ENCODE measurements around the gene TTC39B. TPM values are rescaled to one million over a fixed set of nuclear protein-coding genes. Genes with fewer than 3 reads are reported as not detected.

Gene TTC39B
- polyA plus RNA-seq, 1 donor from 2014 or later: 0.36 TPM

DNA sequence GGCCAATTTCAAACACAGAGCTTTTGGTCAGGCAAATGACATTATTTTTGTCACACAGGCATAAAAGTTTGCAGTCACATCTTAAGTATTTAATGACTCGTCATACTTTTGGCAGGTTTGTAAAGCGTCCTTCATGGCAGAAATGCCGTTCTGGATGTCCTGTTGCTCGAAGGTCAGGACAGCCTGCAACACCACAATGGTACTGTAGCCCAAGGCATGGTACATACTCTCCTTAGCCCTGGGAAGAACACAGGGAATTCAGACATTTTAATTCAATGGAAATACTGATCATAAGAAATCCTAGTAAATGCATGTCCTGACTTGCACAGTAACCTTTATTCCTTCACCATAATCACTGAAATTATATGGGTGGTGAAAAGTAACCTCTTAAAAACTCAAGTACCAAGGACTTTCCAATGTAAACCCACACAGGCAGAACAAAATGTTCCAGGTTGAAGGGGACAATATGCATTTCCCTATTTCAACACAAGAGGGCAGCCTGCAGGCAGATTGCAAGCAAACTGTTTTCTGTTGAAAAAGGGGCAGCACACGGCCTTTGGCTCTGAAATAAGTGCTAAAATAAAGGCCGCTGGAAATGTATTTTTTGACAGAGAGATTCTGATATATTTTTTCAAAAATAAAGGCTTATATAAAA, 95.7 kb downstream of the TTC39B start:
- Mint-ChIP-seq H3K36me3 (peaks cover 2% of the 10 kb centered on the region), H3K4me1 (no peaks in the 10 kb centered on the region)

GRCh38 chr9:15206903-15207696, 99.9 kb downstream of the TTC39B start:
- no peak overlapping the region for H3K4me3 Mint-ChIP-seq
- peaks cover 5% of the 10 kb centered on the region for H3K36me3 Mint-ChIP-seq
- H3K27ac Mint-ChIP-seq: no peak overlapping the region
- no peaks in the 10 kb centered on the region for H3K4me1 Mint-ChIP-seq
- no peaks in the 10 kb centered on the region for H3K27me3 Mint-ChIP-seq
- H3K9me3 Mint-ChIP-seq: peaks cover 2 to 4% (median 2%) of the 10 kb centered on the region in 3 donors

More for the DNA sequence above, 95.7 kb downstream of the TTC39B start:
- H3K4me3 Mint-ChIP-seq: no peak overlapping the region
- H3K27me3 Mint-ChIP-seq: no peaks in the 10 kb centered on the region
- H3K27ac Mint-ChIP-seq: no peak overlapping the region
- H3K9me3 Mint-ChIP-seq: peaks cover 2 to 4% (median 2%) of the 10 kb centered on the region in 3 donors

GRCh38 chr9:15205632-15206420, 101.2 kb downstream of the TTC39B start:
- Mint-ChIP-seq H3K9me3 (peaks cover 2 to 4% (median 2%) of the 10 kb centered on the region in 3 donors), H3K4me3 (no peak overlapping the region), H3K36me3 (peaks cover 5% of the 10 kb centered on the region), H3K27ac (peak overlapping the region in 1 of 3 donors; percentile 32), H3K4me1 (no peaks in the 10 kb centered on the region), H3K27me3 (no peaks in the 10 kb centered on the region)

- Mint-ChIP-seq H3K4me1 (no peaks in the 10 kb centered on the region), H3K27me3 (no peaks in the 10 kb centered on the region), H3K4me3 (no peak overlapping the region), H3K9me3 (peaks cover 2 to 4% (median 2%) of the 10 kb centered on the region in 3 donors), H3K36me3 (peaks cover 5% of the 10 kb centered on the region), H3K27ac (no peak overlapping the region)
Measured at GRCh38 chr9:15203581-15203980, 103.4 kb downstream of the TTC39B start.

DNA sequence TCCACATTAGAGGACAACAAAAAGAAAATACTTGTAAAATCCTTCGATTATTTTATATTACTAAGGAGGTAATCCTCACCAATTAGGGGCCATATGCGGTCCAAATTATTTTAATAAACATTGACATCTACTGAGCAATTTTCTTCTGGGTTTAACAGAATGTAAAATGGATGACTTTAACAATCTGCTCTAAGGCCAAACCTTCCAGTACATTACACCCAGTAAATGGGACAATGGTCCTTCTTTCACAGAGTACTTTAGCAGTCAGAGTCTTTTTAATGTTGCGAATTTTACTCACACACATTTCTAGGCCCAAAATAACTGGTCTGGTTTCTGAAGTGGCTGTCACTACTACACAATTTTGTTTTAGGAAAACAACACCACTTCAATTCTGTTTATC, 106.9 kb downstream of the TTC39B start:
- Mint-ChIP-seq H3K36me3 (peaks cover 4% of the 10 kb centered on the region), H3K4me3 (no peak overlapping the region), H3K27ac (no peak overlapping the region), H3K27me3 (no peaks in the 10 kb centered on the region), H3K9me3 (peaks cover 0 to 7% (median 4%) of the 10 kb centered on the region in 3 donors), H3K4me1 (no peaks in the 10 kb centered on the region)

DNA sequence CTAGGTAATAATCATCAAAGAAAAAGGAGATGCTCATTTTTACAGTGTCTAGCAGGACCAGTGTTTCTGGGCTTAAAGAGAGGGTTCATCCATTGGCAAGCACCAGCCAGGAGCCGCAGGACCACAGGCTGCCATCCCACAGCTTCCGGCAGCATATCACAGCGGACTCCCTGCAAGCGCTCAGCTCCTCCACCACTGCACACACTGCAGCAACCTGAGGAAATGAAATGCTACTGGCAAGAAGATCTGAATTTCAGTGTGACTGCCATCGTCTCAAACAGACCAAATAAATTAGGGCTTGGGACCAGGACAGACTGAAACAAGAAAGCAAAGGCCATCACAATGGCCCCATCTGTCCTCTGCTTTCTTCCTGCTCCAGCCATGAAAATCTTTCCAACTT, 114.2 kb downstream of the TTC39B start:
- H3K4me3 Mint-ChIP-seq: no peak overlapping the region
- peaks cover 3% of the 10 kb centered on the region for H3K36me3 Mint-ChIP-seq
- H3K9me3 Mint-ChIP-seq: peaks cover 0 to 7% (median 4%) of the 10 kb centered on the region in 3 donors
- no peak overlapping the region for H3K27ac Mint-ChIP-seq
- no peaks in the 10 kb centered on the region for H3K4me1 Mint-ChIP-seq
- H3K27me3 Mint-ChIP-seq: peaks cover 2% of the 10 kb centered on the region

DNA sequence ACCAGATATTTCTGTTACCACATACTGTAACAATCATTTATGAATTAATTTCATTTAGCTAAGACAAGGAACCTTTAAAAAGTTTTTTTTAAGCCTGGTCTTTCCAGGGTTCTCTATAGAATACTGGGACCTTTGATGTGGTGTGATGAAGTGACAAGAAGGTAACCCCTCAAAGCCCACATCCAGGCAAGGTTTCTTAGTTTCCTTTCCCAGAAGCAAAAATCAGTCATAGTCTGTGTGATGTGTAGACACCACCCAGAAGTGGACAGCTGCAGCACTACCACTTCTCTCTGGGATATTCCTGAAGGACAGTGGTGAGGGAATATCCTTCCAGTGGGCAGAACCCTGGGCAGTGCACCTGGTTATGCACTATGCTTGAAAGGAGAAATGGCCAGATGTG, 115.6 kb downstream of the TTC39B start:
- H3K27me3 Mint-ChIP-seq: peaks cover 2% of the 10 kb centered on the region
- no peak overlapping the region for H3K4me3 Mint-ChIP-seq
- H3K9me3 Mint-ChIP-seq: peaks cover 0 to 6% (median 2%) of the 10 kb centered on the region in 3 donors
- H3K27ac Mint-ChIP-seq: no peak overlapping the region
- no peaks in the 10 kb centered on the region for H3K4me1 Mint-ChIP-seq
- H3K36me3 Mint-ChIP-seq: peaks cover 2% of the 10 kb centered on the region

- Mint-ChIP-seq H3K27me3 (no peaks in the 10 kb centered on the region), H3K4me1 (no peaks in the 10 kb centered on the region), H3K27ac (no peak overlapping the region), H3K4me3 (no peak overlapping the region), H3K9me3 (no peaks in the 10 kb centered on the region), H3K36me3 (peaks cover 2% of the 10 kb centered on the region)
Measured at GRCh38 chr9:15189481-15189880, 117.5 kb downstream of the TTC39B start.

DNA sequence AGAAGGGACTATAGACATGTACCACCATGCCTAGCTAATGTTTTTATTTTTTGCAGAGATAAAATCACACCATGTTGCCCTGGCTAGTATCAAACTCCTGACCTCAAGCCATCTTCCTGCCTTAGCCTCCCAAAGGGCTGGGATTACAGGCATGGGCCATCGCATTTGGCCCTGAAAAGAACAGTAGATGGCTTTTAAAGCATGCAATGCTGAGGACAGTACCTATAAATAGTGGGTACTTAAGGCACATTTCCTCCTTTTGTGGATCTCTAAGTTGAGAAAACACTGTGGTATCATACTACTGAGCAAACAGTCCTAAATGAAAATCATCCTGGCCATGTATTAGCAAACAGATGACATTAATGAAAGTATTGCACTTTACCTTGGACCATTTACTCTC, 119.4 kb downstream of the TTC39B start:
- Mint-ChIP-seq H3K4me3 (no peak overlapping the region), H3K36me3 (peaks cover 2% of the 10 kb centered on the region), H3K27ac (no peak overlapping the region), H3K27me3 (no peaks in the 10 kb centered on the region), H3K4me1 (no peaks in the 10 kb centered on the region), H3K9me3 (no peaks in the 10 kb centered on the region)

DNA sequence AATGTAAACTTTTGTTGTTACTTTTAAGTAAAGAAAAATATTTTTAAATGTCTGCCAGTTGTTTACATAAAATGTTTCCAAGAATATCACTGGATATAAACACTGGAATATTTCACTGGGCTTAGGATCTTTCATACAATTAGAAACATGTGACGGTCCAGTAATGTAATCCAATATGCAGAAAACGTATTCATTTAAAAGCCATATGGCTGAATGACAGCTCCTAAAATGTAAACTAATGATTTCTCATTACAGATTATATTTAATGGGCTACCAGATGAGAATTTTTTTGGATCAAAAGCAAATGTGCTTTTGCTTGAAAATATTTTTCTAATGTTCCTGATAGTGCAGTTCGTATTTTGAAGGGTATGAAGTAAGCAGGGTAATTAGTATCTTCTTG, 124.3 kb downstream of the TTC39B start:
- H3K4me1 Mint-ChIP-seq: peaks cover 0 to 7% (median 2%) of the 10 kb centered on the region in 3 donors
- no peaks in the 10 kb centered on the region for H3K36me3 Mint-ChIP-seq
- no peak overlapping the region for H3K4me3 Mint-ChIP-seq
- no peak overlapping the region for H3K27ac Mint-ChIP-seq
- H3K27me3 Mint-ChIP-seq: no peaks in the 10 kb centered on the region
- no peaks in the 10 kb centered on the region for H3K9me3 Mint-ChIP-seq

GRCh38 chr9:15182101-15182551, 124.9 kb downstream of the TTC39B start:
- H3K4me1 Mint-ChIP-seq: peaks cover 0 to 7% (median 2%) of the 10 kb centered on the region in 3 donors
- H3K27me3 Mint-ChIP-seq: no peaks in the 10 kb centered on the region
- no peak overlapping the region for H3K4me3 Mint-ChIP-seq
- H3K36me3 Mint-ChIP-seq: no peaks in the 10 kb centered on the region
- no peaks in the 10 kb centered on the region for H3K9me3 Mint-ChIP-seq
- no peak overlapping the region for H3K27ac Mint-ChIP-seq

- no peaks in the 10 kb centered on the region for H3K9me3 Mint-ChIP-seq
- peaks cover 0 to 7% (median 2%) of the 10 kb centered on the region in 3 donors for H3K4me1 Mint-ChIP-seq
- H3K27ac Mint-ChIP-seq: no peak overlapping the region
- H3K27me3 Mint-ChIP-seq: no peaks in the 10 kb centered on the region
- H3K36me3 Mint-ChIP-seq: peaks cover 1% of the 10 kb centered on the region
- no peak overlapping the region for H3K4me3 Mint-ChIP-seq
Measured at GRCh38 chr9:15180124-15180523, 126.9 kb downstream of the TTC39B start.

GRCh38 chr9:15178631-15179030, 128.4 kb downstream of the TTC39B start:
- Mint-ChIP-seq H3K9me3 (no peaks in the 10 kb centered on the region), H3K4me1 (peaks cover 0 to 7% (median 2%) of the 10 kb centered on the region in 3 donors), H3K27me3 (no peaks in the 10 kb centered on the region), H3K4me3 (no peak overlapping the region), H3K27ac (no peak overlapping the region), H3K36me3 (peaks cover 1% of the 10 kb centered on the region)

GRCh38 chr9:15176836-15177235, 130.2 kb downstream of the TTC39B start:
- Mint-ChIP-seq H3K27me3 (no peaks in the 10 kb centered on the region), H3K4me1 (peaks cover 0 to 7% (median 2%) of the 10 kb centered on the region in 3 donors), H3K36me3 (peaks cover 1% of the 10 kb centered on the region), H3K27ac (no peak overlapping the region), H3K4me3 (no peak overlapping the region), H3K9me3 (no peaks in the 10 kb centered on the region)

DNA sequence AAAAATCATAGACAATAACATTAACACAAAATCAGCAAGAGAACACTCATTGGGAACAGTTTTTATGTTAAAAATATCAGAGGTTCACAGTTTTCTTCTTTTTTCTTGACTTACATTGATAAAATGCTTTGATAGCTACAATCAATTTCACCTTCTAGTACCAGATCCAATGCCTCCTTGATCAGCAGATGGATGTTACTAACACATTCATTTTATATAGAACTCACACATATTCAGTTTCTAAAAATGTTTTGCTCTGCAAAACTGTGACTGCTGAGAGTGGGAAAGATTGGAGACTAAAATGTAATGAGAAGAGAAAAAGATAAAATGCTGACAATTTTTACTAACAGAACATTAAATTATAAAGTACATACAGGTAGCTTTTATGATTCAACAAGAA, 143.1 kb downstream of the TTC39B start:
- Mint-ChIP-seq H3K36me3 (no peaks in the 10 kb centered on the region), H3K4me1 (no peaks in the 10 kb centered on the region), H3K27me3 (peaks cover 1% of the 10 kb centered on the region), H3K9me3 (no peaks in the 10 kb centered on the region), H3K4me3 (no peak overlapping the region), H3K27ac (no peak overlapping the region)

Data from IgD-negative memory B cell (primary cell).